Stimulated activated CD8-positive, alpha-beta memory T cell treated with anti-CD3 and anti-CD28 coated beads, Interleukin-2, amount 100 ng/mL, for 48 hours (primary cell): ENCODE results near the gene RNF25.
A peak's percentile ranks its signal among the peaks of the same experiment; 100 is the strongest.

ENCODE experiments used
- DNase-seq, 2 donors: peaks; one replicate each; pipeline ENCODE4 v3.0.0-alpha.2; 2020; ENCODE audit warnings: low read depth in 2 of 2

The RNF25 gene

DNA sequence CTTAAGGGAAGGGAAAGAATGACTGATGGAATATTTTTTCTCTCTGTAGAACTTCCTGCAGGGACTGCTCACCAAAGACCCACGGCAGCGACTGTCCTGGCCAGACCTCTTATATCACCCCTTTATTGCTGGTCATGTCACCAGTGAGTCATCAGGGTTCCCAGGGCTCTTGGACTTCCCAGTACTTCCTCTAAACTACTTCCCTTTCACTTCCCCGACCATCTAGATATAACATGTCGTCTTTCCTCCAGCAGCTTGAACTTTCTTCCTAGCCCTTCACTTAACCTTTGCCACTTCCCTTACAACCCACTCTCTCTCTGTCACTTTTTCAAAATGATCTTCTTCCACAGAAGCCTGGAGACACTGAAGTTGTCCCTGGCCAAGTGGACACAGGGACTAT lies 7.3 kb upstream of the RNF25 start:
- no peak for DNase-seq

DNA sequence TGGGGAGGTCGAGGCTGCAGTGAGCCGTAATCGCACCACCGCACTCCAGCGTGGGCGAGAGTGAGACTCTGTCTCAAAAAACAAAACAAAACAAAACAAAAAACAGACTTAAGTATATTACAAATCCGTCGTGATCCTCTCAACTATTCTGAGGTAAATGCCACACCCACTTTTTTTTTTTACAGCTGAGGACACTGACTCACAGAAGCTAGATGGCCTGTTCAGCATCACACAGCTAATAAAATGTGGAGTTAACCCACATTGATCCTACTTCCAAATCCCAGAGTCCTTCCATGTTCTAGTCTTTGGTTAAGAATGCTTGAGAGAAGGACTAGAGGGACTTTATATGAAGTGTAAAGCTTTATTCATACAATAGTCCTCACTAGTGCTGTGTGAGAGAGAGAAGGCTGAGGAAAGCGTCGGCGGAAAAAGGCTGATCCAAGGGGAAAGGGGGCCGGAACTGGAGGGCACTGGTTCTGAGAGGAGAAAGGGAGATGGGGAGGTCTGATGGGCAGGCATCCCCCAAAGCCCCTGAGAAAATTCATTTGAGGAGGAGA lies 627 bp downstream of the RNF25 start:
- DNase-seq = no peak

DNA sequence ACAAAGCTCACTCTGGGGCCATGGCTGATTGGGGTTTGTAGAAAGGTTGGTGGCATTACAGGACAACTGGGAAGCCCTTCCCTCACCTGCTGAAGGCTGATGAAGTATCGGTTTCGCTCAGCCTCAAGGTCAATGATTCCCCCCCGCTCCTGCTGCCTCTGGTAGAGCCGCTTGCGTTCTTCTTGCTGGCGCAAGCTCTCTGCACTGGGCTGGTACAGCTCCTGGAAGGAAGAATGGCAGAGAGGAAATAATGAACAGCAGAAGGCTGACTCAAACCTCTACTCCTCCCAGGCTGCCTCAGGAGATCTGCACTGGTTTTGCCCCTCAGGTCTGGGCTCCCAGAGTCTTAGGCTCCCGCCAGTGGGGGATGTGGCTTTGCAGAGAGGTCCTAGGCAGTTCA lies 7.1 kb downstream of the RNF25 start:
- no peak for DNase-seq

DNA sequence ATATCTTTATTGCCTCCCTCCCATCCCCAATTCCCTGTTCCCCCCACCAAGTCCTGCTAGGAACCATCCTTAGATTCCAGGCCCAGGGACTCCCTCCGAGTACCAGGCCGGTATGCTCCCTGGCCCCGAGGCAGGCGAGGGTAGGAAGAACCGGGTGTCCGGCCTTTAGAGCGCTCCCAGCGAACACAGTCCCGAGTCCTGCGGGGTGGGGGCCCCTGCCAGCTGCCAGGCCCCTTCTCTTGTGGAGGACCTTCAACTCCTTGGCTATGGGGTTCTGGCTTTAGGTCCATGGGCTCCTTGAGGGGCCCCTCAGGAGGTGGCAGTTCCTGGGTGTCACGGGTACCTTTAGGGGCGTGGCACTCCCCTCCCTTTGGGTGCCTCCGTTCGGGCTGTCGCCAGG lies 7.9 kb downstream of the RNF25 start:
- DNase-seq = no peak

DNA sequence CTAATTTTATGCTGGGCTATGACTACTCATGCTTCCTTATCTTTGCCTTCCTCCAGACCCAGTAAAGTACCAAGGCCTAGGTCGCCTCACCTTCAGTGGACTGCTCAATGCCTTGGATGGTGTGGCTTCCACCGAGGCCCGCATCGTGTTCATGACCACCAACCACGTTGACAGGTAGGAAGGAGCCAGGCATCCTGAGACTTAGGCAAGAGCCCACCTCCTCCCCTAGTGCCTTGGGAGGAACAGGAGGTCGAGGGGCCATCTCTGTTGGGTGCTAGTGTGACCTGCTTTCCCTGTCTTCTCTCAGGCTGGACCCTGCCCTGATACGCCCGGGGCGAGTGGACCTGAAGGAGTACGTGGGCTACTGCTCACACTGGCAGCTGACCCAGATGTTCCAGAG lies 9.0 kb downstream of the RNF25 start:
- DNase-seq = no peak

DNA sequence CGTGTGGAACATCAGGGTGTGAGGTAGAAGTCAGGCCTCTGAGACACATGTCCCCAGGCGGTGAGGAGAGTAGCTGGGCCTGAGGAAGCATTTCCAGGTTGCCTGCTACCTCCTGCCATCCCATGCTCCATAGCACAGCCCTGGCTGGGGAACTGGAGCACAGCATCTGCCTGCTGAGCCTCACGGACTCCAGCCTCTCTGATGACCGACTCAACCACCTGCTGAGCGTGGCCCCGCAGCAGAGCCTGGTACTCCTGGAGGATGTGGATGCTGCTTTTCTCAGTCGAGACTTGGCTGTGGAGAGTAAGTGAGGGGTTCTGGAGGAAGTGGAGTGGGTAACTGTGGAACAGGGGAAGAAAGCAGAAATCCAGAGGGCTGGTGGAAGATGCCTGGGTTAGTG lies 9.4 kb downstream of the RNF25 start:
- DNase-seq = no peak

DNA sequence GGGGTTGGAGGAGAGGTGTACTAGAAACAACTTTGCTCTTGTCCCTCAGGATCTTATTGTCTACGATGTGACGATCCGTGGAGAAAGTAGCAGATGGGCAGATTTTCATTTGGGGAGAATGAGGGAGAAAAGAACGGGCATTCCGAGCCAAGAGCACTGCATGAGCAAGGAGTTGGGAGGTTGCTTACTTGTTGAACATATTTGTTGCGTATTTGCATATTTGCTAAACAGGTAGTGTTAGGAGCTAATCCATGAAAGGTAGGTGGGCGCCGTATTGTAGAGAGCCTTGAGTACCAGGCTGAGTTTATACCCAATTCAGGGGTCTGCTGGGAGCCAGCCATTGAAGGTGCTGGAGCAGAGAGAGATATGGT lies 11.8 kb downstream of the RNF25 start:
- DNase-seq = no peak

DNA sequence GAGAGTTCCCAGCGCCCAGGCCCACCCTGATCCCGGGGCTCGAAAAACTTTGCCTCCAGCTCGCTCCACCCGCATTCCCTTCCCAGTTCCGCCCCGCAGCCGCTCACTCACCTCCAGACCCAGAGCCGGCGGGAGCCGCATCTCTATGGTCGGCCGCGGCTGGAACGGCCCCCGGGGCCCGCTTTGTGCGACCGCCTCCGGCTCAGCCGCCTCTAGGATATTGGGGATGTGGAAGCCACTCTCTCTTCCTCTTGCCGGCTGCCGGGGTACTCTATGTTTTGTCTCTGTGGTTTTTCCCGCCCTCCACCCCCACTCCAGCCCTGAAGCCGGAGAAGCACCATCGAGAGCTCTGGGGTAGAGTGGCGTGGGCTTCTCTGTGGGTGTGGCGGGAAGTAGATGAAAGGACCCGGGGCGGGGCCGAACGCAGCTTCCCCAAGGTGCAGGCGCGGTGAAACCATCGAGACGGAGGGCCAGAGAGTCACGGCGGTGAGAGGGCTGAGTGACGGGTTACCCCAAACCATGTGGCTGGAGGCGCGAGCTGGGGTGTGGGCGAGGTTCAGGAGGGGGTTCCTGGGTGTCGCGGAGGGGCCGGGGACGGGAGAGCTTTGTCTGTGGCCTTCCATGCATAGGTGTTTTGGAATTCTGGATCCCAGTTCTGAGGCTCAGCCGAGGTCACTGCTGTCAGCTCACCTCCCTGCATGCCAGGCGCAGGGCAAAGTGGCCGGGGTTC lies 12.4 kb downstream of the RNF25 start, which contains the start of the genes BCS1L and ZNF142:
TSS of gene BCS1L (plus strand) at position 426 of the 730 bp plus-strand sequence. CDS start 1,305 bp downstream, outside the sequence.
TSS of gene ZNF142 (minus strand) at position 366 of the 730 bp plus-strand sequence. CDS start 3,194 bp downstream, outside the sequence.
- peak; percentile 90 to 94 for DNase-seq

DNA sequence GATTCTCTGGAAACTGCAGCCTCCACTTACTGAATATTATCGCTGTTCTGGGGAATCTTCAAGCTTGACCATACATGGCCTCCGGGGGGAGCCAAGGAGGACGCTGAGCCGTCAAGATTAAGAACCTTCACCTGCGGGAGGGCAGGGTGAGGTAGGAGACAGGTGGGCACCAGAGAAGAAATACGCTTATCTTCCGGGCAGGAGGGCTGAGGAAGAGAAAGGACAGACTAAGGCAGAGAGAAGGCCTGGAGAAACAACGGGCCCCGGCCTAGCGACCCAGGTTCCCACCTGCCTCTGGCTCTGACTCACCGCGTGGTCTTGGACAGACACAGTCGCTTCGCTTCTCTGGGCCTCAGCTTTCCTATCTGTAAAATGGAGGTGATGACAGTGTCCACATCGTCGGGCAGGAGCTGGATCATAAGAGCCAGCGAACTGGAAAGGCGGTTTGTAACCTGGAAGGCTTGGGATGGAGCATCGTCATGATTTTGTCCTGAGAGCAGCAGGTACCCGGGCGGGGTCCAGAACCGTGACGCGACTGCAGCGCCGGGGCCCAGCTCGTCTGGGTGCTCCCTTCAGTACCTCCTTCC lies 13.0 kb downstream of the RNF25 start:
- DNase-seq = peak; percentile 22 to 27

DNA sequence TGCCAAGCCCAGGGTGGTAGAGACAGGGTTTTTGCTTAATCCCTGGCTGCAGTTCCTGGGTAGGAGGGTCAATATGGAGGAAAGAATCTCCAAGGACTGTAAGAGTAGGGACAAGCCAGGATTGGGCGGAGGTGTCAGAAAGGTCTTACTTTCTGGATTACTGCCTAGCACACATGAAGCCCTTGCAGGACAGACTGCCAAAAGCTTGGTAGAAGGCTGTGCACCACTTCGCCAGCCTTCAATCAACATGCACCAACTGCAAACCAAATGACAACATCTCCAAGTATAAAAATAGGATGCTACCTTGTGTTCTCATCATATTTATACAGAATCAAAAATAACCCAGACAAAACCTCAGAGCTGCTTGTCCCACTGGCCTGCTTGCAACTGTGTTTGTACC lies 16.1 kb downstream of the RNF25 start:
- no peak for DNase-seq

DNA sequence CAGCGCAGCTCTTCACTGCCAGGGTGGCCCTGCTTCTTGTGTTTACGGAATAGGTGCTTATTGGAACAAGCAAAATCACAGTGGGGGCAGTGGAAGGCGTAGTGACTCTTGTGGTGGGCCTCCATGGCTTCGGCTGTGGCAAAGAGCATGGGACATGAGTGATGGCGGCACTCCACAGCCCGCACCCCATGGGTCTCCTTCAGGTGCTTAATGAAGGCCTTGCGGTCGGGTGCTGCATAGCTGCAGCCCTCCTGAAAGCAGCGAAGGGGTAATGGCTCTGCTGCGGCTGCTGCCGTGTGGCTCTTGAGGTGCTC lies 23.1 kb downstream of the RNF25 start:
- DNase-seq = no peak

DNA sequence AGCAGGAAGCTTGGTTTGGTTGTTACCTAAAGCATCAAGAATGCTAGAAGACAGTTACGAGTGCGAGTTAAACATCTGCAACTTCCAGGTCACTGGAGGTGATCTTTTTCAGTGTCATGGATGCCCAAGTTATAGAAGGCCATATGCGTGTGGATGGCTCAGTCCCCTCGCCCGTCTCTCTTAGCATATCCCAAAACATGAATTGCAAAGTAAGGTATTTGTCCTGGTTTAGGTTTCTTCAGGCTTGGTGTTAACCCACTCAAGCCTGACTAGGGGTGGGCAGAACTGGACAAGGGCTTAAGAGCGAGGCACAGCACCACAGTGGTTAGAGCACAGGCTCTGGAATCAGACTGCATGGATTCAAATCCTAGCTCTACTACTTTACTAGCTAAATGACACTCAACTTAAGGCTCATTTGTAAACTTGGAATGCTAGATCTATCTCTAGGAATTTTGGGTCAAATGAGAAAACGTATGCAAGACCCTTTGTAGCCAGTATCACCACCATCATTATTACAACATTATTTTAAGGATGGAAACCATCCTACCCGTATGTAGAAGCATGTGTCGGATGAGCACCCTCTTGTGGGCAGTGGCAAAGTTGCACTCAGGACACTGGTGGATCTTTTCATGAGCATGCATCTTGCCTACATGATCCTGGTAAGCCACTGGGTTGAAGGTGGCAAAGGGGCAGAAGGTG lies 23.6 kb downstream of the RNF25 start:
- DNase-seq = peak in 1 of 2 donors; percentile 17

DNA sequence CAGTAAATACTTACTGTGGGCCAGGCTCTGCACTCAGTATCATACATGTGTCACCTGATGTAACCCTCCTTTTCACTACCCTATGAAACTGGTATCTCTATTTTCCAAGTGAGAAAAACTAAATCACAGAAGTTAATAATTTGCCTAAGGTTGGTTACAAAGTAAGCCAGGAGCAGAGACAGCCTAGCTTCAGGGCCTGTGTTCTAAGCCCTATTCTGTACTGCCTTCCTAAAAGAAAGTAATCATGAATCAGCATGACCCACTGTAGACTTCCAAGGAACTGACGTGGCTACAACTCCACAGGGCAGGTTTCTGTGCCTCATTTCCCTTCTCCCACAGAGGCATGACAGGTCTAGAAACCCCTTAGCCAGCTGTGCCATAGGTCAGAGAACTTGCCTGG lies 26.7 kb downstream of the RNF25 start:
- no peak for DNase-seq

DNA sequence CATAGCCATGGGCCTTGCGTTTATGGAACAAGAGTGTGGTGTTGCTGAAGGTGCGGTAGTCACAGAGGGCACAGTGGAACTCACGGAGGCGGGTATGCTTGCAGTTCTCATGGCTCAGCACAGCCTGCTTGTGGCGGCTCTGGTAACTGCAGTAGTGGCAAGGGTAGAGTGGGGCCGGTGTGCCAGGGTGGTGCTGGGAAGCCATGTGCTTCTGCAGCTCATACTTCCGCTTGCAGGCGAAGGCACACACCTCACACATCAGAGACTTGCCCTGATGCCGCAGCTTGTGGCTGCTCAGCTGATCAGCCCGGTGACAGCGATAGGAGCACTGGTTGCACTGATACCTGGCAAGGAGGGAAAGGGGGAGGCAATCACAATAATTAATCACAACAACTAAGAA lies 27.1 kb downstream of the RNF25 start:
- no peak for DNase-seq

DNA sequence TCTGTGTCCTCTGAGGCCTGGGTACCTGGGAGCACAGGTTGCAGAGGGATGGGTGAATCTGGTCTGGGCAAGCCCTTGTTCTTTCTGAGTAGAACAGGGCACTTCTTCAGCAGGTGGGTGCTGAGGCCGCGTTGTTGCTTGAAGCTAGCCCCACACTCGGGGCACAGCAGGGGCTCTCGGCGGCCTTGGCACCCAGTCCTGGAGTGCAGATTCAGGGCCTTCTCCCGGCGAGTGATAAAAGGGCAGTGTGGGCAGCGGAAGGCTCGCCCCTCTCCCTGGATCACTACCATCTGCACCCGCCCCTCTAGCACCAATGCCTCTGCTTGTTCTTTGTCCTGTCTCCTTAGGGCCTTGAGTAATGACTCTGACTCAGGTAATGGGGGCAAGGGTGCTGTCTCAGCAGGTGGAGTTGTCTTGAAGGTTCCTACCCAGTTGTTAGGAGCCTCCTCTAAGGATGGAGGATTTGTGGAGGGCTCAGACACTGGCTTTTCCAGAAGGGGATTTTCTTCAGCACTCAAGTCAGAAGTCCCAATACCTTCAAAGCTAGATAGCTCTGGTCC lies 28.0 kb downstream of the RNF25 start:
- no peak for DNase-seq

DNA sequence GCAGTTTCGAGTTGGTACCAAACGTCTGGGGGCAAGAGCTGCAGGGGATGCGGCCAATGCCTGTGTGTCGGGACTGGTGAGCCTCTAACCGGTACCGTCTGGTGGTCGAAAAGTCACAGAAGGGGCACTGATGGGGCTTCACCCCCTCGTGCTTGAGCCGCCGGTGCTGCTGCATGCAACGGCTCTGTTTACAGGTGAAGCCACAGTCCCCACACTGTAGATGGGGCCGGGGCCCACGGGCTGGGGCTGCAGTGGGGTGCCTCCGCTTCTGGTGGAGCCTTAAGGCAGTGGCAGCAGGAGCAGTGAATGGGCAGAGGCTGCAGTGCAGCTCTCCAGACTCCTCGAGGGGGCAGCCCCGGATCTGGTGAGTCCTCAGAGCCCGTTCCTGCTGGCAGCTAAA lies 29.0 kb downstream of the RNF25 start:
- DNase-seq = no peak

DNA sequence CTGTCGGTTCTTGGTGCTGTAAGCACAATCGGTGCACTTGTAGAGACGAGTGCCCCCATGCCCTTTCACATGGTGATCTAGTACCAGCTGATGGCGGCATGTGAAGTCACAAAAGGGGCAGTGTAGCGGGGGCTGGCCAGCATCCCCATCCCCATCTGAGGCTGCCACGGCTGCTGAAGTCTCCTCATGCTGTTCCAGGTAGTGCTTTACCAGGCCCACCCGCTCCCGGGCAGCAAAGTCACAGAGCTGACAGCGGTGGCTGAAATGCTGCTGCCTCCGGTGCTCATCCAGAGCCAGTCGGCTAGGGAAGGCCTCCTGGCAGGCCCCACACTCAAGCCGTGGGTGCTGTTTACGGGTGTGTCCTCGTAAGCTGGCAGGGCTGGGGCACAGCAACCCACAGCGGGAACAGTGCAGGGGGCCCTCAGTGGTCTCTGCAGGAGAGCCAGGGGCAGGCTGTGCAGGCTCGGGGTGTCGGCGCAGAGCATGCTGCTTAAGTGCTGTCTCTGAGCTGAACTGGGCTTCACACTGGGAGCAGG lies 29.6 kb downstream of the RNF25 start:
- no peak for DNase-seq

DNA sequence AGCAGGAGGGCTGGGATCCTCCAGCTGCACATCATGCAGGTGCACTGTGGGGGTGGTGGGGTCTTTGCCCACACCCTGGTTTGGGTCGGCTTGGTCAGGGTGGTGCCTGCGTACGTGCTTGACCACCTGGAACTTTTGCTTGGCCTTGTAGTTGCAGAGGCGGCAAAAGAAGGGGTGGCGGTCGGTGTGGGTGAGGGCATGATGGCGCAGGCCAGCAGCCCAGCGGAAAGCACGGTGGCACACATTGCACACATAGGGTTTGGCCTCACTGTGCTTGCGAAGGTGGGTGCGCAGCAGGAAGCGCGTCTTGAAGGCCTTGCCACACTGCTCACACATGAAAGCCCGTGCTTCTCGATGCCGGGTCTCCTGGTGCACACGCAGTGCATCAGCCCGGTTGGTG lies 33.4 kb downstream of the RNF25 start:
- no peak for DNase-seq

DNA sequence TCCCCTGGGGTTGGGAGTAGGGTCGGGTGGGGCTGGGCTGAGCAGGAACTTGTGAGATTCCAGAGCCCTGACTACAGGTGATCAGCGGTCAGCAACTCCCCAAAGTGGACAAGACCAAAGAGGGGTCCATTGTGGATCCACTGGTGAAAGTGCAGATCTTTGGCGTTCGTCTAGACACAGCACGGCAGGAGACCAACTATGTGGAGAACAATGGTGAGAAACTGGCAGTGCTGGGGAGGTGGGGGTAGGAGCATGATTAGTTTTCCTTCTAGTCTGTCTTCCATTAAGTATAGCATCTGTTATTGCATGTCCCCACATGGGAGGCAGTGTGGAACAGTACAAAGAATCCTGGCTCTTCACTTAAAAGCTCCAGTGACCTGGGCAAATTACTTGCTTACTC lies 36.1 kb downstream of the RNF25 start:
- no peak for DNase-seq

DNA sequence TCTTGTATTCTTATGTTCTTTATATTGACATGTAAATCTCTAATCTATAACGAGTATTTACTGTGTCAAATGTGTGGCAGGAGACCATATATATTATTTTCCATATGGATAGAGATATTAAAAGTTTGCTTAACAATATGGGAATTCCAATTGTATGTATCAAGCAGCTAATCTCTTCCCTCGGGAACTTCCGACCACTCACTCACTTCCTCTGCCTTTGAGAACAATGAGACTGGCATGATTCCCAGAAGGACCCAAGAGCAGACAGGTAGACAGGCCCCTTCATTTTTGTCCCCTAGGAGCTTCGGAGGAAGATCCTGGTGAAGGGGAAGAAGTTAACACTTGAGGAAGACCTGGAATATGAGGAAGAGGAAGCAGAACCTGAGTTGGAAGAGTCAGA lies 40.0 kb downstream of the RNF25 start:
- no peak for DNase-seq

DNA sequence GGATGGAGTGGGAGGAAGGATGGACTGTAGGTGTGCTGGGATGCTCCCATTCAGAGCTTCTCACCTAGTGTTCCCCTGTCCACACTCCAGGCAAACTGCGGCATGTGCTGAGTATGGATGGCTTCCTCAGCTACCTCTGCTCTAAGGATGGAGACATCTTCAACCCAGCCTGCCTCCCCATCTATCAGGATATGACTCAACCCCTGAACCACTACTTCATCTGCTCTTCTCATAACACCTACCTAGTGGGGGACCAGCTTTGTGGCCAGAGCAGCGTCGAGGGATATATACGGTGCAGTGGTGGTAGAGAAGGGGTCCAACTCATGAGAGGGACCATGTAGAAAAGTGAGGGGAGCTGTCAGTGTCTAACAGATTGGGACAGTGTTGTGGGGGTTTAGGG lies 43.9 kb downstream of the RNF25 start:
- no peak for DNase-seq

DNA sequence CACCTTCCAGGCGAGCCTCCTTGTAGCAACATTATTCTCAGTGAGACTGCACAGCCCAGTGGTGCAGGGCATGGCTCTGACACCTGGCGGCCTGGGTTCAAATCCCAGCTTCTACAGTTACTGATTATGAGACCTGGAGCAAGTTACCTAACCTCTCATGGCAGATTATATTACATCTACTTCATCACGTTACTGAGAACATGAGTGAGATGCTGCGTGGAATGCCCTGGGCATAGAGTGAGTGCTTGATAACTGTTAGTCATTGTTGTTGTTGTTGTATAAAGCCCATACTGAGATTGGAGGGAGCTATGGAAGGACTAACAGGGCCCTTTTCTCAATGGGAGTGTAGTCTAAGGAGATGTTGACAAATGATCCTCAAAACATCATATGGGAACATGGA lies 45.4 kb downstream of the RNF25 start:
- DNase-seq = no peak
